Heart right ventricle (tissue), 16 donors: ENCODE results near the gene PROM2. TPM values are rescaled to one million over a fixed set of nuclear protein-coding genes. Genes with fewer than 3 reads are reported as not detected.

ENCODE experiments used
- ATAC-seq, 8 donors: fragments of 200-7000 bp; cut with Tn5 transposase; one replicate each; pipeline ENCODE4 v1.9.1; 2020; ENCODE audit warnings: mild to moderate bottlenecking in 8 of 8, moderate library complexity in 8 of 8, moderate number of reproducible peaks in 1 of 8
- DNase-seq, 2 donors: peaks; one replicate each; pipeline ENCODE4 v3.0.0-alpha.2; 2020
- H3K27ac ChIP-seq, 10 donors: fragments of 200-600 bp; sonication (generic) in 2 of 10; one replicate each; pipeline versions ENCODE4 v1.5.0 to v1.8.0; 2020 to 2022; ENCODE audit warnings: mild to moderate bottlenecking in 3 of 10
- H3K27me3 ChIP-seq, 7 donors: fragments of 200-600 bp; one replicate each; pipeline ENCODE4 v1.8.0; 2021 to 2022; ENCODE audit warnings: mild to moderate bottlenecking in 2 of 7
- H3K36me3 ChIP-seq, 9 donors: fragments of 200-600 bp; sonication (generic) in 1 of 9; one replicate each; pipeline versions ENCODE4 v1.5.0 to v1.8.0; 2020 to 2022; ENCODE audit warnings: mild to moderate bottlenecking in 2 of 9
- H3K4me1 ChIP-seq, 9 donors: fragments of 200-600 bp; sonication (generic) in 1 of 9; one replicate each; pipeline versions ENCODE4 v1.5.0 to v1.8.0; 2020 to 2022; ENCODE audit warnings: mild to moderate bottlenecking in 4 of 9
- H3K4me3 ChIP-seq, 10 donors: fragments of 200-600 bp; sonication (generic) in 2 of 10; one replicate each; pipeline versions ENCODE4 v1.5.0 to v1.8.0; 2020 to 2022; ENCODE audit warnings: mild to moderate bottlenecking in 7 of 10, moderate library complexity in 2 of 10
- H3K9me3 ChIP-seq, 11 donors: fragments of 200-600 bp in 10 of 11; sonication (generic) in 2 of 11; one replicate each; pipeline versions ENCODE4 v1.5.0 to v1.8.0; 2013 to 2022; ENCODE audit warnings: mild to moderate bottlenecking in 2 of 11, control low read depth in 1 of 11, moderate library complexity in 1 of 11
- CTCF ChIP-seq, 9 donors: fragments of 200-600 bp; sonication (generic) in 2 of 9; IDR thresholded peaks; one replicate each; pipeline versions ENCODE4 v1.5.0 to v1.8.0; 2021 to 2022; ENCODE audit warnings: antibody characterized with exemption in 9 of 9, mild to moderate bottlenecking in 5 of 9, moderate library complexity in 1 of 9
- WGBS, 2 donors: extraction: QIAGEN DNeasy Blood & Tissue Kit; methylation state at CpG; one replicate each; pipeline ENCODE4 v1.1.7; 2013; ENCODE audit warnings: inconsistent platforms in 1 of 2; 5-methylcytosine and 5-hydroxymethylcytosine counted together
- intact Hi-C, 10 donors: fragments of 100-400 bp; cut with DNase I; formaldehyde crosslinking; loops; one replicate each; pipeline versions ENCODE4 v1.11.1 to v1.14.2; 2022
- polyA plus RNA-seq, 2 donors: library from polyadenylated mRNA; stranded (reverse); fragments of 200-250 nt; gene quantifications; one replicate each; pipeline ENCODE4 v1.2.3, GENCODE V29; 2013
- total RNA-seq, 10 donors: library from RNA; stranded (reverse); fragmentation: NEBNext Ultra II Directional in 3 of 10; extraction: Animal tissue kit (Norgen Biotek cat#: 25700) in 3 of 10; gene quantifications; one replicate each; pipeline versions ENCODE4 v1.2.1 to v1.2.4, GENCODE V29; 2021 to 2023
- donor health status: Arrhythmogenic right ventricular cardiomyopathy.
- donor health status: ischemic (EF 13 %, LVEDD 7.1; RV severe dilation, severe dysfunction).
- donor health status: healthy with polysubstance abuse.
- donor health status: DM: no; HTN: yes; CAD: no.
- donor health status: DM: no; HTN: no; CAD: no.
- donor health status: ischemic (EF 25% LVEDD 6.9; RV normal size, moderate dysfunction).
- donor health status: ischemic (EF 25% LVEDD 5.7; RV mildly dilated, moderate dysfunction).
- donor health status: healthy.
- donor health status: DM: yes; HTN: yes; CAD: no.
- donor health status: Ischemic cardiomyopathy.
- donor health status: ischemic (EF 35%, LVEDD 5.7; RV mildly dilated, moderate dysfunction).
- donor health status: nonischemic (EF 11% LVEDD 7.7; RV severe dilation, severe dysfunction).
- donor health status: DM: yes; HTN: yes; CAD: no.
- donor health status: PGD.
- donor health status: ischemic (EF 29% LVEDD 5.4; RV normal size, mild dysfunction).
- donor health status: nonischemic (EF 23%, LVEDD 6.1; RV moderate dilation, normal function).

The PROM2 gene
- total and polyA plus RNA-seq, 12 donors, result 0.32 to 3.4 (median 0.94) TPM

GRCh38 chr2:95317665-95318425, 43.6 kb downstream of the PROM2 start:
- no peak for TF ChIP-seq CTCF (IDR thresholded peaks at IDR 0.05)
- ATAC-seq (no peak), DNase-seq (no peak)
- intact Hi-C loops, result loop anchor here in 7 of 10 donors (5.0 to 10.0 kb wide), 4 partner anchors 83 to 126 kb away; no protein-coding TSS in a partner anchor
- Histone ChIP-seq H3K27me3 (peaks cover 0 to 13% (median 0%) of the 10 kb centered on the region in 7 donors), H3K4me3 (no peak overlapping the region), H3K27ac (no peak overlapping the region), H3K9me3 (no peaks in the 10 kb centered on the region), H3K4me1 (no peaks in the 10 kb centered on the region), H3K36me3 (no peaks in the 10 kb centered on the region)
- 89 to 90% methylated on average over 12 of the region's 12 CpGs for WGBS, 2 donors

GRCh38 chr2:95318431-95319220, 44.4 kb downstream of the PROM2 start:
- 83 to 86% methylated on average over 13 of the region's 13 CpGs for WGBS, 2 donors
- no peaks in the 10 kb centered on the region for H3K36me3 ChIP-seq
- H3K27me3 ChIP-seq, result peaks cover 0 to 13% (median 0%) of the 10 kb centered on the region in 7 donors
- no peak overlapping the region for H3K4me3 ChIP-seq
- H3K9me3 ChIP-seq, result no peaks in the 10 kb centered on the region
- H3K4me1 ChIP-seq, result no peaks in the 10 kb centered on the region
- TF ChIP-seq CTCF (IDR thresholded peaks at IDR 0.05), result no peak
- intact Hi-C loops, result loop anchor here in 7 of 10 donors (5.0 to 10.0 kb wide), 4 partner anchors 84 to 126 kb away; no protein-coding TSS in a partner anchor
- no peak overlapping the region for H3K27ac ChIP-seq
- DNase-seq, result no peak
- ATAC-seq, result no peak

- H3K27me3 ChIP-seq, result peaks cover 0 to 8% (median 0%) of the 10 kb centered on the region in 7 donors
- H3K27ac ChIP-seq, result no peak overlapping the region
- H3K36me3 ChIP-seq, result no peaks in the 10 kb centered on the region
- H3K4me3 ChIP-seq, result no peak overlapping the region
- TF ChIP-seq CTCF (IDR thresholded peaks at IDR 0.05), result no peak
- H3K9me3 ChIP-seq, result no peaks in the 10 kb centered on the region
- no peak for ATAC-seq
- 84 to 86% methylated on average over 23 of the region's 23 CpGs for WGBS, 2 donors
- intact Hi-C loops, result loop anchor here in 7 of 10 donors (5.0 to 10.0 kb wide), 4 partner anchors 85 to 127 kb away; no protein-coding TSS in a partner anchor
- DNase-seq, result no peak
- no peaks in the 10 kb centered on the region for H3K4me1 ChIP-seq
Measured at GRCh38 chr2:95319481-95320343, 45.5 kb downstream of the PROM2 start.

GRCh38 chr2:95320344-95320712, 46.1 kb downstream of the PROM2 start:
- Histone ChIP-seq H3K27ac (no peak overlapping the region), H3K9me3 (no peaks in the 10 kb centered on the region), H3K36me3 (no peaks in the 10 kb centered on the region), H3K4me3 (no peak overlapping the region), H3K4me1 (no peaks in the 10 kb centered on the region), H3K27me3 (peaks cover 0 to 5% (median 0%) of the 10 kb centered on the region in 7 donors)
- DNase-seq (no peak), ATAC-seq (no peak)
- TF ChIP-seq CTCF (IDR thresholded peaks at IDR 0.05), result no peak
- WGBS, 2 donors, result 73 to 76% methylated on average over 11 of the region's 11 CpGs
- intact Hi-C loops, result no loop called here
